ENCODE data around the gene SKI. TPM values are rescaled to one million over a fixed set of nuclear protein-coding genes. Genes with fewer than 3 reads are reported as not detected.

Gene SKI
- total and polyA plus RNA-seq, 10 of the 15 experiments (the other 5 are each of a cell fraction or from before 2014, with no cell fraction given): 0.03 to 14.9 (median 0.96) TPM

DNA sequence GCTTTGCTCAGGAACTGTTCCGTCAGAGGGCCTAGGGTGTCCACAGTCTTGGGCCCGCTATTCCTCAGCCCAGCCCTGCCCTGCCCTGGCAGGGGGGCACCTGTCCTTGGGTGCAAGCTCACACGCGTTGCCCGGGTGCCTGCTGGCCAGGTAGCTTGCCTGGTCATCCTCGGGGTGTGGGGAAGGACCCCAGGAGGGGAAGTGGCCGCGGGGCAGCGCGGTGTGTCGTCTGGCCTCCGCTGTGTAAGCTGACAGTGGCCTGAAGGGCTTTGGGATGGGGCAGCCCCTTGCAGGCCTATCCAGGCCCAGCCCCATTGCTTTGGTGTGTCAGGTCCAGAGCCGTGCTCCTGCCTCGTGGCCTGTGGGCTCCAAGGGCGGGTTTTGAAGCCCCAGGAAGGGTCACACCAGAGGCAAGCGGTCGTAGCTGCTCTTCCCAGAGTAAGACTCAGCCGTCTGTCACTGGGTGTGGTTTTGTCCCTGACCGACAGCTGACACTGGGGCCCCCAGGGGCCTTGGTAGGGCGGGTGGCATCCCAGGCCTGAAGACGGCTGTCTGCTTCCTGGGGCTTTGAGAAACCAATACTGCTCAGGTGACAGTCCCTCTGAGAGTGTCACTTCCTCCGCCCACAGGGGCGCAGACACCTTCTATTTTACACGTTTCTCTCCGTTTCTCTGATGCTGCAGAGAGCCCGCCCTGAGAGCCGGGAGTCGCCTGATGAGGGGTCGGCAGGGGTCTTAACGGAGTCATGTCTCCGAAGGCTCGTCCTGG lies 72.1 kb downstream of the SKI start (continued):
- TF ChIP-seq, protein P1, sequence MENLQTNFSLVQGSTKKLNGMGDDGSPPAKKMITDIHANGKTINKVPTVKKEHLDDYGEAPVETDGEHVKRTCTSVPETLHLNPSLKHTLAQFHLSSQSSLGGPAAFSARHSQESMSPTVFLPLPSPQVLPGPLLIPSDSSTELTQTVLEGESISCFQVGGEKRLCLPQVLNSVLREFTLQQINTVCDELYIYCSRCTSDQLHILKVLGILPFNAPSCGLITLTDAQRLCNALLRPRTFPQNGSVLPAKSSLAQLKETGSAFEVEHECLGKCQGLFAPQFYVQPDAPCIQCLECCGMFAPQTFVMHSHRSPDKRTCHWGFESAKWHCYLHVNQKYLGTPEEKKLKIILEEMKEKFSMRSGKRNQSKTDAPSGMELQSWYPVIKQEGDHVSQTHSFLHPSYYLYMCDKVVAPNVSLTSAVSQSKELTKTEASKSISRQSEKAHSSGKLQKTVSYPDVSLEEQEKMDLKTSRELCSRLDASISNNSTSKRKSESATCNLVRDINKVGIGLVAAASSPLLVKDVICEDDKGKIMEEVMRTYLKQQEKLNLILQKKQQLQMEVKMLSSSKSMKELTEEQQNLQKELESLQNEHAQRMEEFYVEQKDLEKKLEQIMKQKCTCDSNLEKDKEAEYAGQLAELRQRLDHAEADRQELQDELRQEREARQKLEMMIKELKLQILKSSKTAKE (IDR thresholded peaks at IDR 0.05; ENCODE audit: low read depth, poor library complexity, severe bottlenecking): peak; percentile 98
- TF ChIP-seq SPI1 (IDR thresholded peaks at IDR 0.05; ENCODE audit: borderline replicate concordance, insufficient read depth, low read depth, low read length): peak; percentile 67
- TF ChIP-seq TARDBP (IDR thresholded peaks at IDR 0.05; ENCODE audit: borderline replicate concordance): no peak
- no peak for TF ChIP-seq JUND (IDR thresholded peaks at IDR 0.05; ENCODE audit: low read depth, low read length)
- TF ChIP-seq, protein P2, sequence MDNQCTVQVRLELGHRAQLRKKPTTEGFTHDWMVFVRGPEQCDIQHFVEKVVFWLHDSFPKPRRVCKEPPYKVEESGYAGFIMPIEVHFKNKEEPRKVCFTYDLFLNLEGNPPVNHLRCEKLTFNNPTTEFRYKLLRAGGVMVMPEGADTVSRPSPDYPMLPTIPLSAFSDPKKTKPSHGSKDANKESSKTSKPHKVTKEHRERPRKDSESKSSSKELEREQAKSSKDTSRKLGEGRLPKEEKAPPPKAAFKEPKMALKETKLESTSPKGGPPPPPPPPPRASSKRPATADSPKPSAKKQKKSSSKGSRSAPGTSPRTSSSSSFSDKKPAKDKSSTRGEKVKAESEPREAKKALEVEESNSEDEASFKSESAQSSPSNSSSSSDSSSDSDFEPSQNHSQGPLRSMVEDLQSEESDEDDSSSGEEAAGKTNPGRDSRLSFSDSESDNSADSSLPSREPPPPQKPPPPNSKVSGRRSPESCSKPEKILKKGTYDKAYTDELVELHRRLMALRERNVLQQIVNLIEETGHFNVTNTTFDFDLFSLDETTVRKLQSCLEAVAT (IDR thresholded peaks at IDR 0.05): no peak; the same call in 1 of the 2 replicates
- TF ChIP-seq, protein P3, sequence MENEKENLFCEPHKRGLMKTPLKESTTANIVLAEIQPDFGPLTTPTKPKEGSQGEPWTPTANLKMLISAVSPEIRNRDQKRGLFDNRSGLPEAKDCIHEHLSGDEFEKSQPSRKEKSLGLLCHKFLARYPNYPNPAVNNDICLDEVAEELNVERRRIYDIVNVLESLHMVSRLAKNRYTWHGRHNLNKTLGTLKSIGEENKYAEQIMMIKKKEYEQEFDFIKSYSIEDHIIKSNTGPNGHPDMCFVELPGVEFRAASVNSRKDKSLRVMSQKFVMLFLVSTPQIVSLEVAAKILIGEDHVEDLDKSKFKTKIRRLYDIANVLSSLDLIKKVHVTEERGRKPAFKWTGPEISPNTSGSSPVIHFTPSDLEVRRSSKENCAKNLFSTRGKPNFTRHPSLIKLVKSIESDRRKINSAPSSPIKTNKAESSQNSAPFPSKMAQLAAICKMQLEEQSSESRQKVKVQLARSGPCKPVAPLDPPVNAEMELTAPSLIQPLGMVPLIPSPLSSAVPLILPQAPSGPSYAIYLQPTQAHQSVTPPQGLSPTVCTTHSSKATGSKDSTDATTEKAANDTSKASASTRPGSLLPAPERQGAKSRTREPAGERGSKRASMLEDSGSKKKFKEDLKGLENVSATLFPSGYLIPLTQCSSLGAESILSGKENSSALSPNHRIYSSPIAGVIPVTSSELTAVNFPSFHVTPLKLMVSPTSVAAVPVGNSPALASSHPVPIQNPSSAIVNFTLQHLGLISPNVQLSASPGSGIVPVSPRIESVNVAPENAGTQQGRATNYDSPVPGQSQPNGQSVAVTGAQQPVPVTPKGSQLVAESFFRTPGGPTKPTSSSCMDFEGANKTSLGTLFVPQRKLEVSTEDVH (IDR thresholded peaks at IDR 0.05; ENCODE audit: low read depth, partially characterized antibody): no peak
- no peak for TF ChIP-seq NFYB (IDR thresholded peaks at IDR 0.05; ENCODE audit: insufficient read depth, low read depth, low read length)
- TF ChIP-seq, protein P4, sequence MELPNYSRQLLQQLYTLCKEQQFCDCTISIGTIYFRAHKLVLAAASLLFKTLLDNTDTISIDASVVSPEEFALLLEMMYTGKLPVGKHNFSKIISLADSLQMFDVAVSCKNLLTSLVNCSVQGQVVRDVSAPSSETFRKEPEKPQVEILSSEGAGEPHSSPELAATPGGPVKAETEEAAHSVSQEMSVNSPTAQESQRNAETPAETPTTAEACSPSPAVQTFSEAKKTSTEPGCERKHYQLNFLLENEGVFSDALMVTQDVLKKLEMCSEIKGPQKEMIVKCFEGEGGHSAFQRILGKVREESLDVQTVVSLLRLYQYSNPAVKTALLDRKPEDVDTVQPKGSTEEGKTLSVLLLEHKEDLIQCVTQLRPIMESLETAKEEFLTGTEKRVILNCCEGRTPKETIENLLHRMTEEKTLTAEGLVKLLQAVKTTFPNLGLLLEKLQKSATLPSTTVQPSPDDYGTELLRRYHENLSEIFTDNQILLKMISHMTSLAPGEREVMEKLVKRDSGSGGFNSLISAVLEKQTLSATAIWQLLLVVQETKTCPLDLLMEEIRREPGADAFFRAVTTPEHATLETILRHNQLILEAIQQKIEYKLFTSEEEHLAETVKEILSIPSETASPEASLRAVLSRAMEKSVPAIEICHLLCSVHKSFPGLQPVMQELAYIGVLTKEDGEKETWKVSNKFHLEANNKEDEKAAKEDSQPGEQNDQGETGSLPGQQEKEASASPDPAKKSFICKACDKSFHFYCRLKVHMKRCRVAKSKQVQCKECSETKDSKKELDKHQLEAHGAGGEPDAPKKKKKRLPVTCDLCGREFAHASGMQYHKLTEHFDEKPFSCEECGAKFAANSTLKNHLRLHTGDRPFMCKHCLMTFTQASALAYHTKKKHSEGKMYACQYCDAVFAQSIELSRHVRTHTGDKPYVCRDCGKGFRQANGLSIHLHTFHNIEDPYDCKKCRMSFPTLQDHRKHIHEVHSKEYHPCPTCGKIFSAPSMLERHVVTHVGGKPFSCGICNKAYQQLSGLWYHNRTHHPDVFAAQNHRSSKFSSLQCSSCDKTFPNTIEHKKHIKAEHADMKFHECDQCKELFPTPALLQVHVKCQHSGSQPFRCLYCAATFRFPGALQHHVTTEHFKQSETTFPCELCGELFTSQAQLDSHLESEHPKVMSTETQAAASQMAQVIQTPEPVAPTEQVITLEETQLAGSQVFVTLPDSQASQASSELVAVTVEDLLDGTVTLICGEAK (IDR thresholded peaks at IDR 0.05; ENCODE audit: borderline replicate concordance): no peak
- TF ChIP-seq, protein P5, sequence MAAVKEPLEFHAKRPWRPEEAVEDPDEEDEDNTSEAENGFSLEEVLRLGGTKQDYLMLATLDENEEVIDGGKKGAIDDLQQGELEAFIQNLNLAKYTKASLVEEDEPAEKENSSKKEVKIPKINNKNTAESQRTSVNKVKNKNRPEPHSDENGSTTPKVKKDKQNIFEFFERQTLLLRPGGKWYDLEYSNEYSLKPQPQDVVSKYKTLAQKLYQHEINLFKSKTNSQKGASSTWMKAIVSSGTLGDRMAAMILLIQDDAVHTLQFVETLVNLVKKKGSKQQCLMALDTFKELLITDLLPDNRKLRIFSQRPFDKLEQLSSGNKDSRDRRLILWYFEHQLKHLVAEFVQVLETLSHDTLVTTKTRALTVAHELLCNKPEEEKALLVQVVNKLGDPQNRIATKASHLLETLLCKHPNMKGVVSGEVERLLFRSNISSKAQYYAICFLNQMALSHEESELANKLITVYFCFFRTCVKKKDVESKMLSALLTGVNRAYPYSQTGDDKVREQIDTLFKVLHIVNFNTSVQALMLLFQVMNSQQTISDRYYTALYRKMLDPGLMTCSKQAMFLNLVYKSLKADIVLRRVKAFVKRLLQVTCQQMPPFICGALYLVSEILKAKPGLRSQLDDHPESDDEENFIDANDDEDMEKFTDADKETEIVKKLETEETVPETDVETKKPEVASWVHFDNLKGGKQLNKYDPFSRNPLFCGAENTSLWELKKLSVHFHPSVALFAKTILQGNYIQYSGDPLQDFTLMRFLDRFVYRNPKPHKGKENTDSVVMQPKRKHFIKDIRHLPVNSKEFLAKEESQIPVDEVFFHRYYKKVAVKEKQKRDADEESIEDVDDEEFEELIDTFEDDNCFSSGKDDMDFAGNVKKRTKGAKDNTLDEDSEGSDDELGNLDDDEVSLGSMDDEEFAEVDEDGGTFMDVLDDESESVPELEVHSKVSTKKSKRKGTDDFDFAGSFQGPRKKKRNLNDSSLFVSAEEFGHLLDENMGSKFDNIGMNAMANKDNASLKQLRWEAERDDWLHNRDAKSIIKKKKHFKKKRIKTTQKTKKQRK (IDR thresholded peaks at IDR 0.05; ENCODE audit: low read depth, low read length): no peak
- peak; percentile 72; the same call in 1 of the 2 replicates for TF ChIP-seq CBFB (IDR thresholded peaks at IDR 0.05; ENCODE audit: low read depth)
- no peak for TF ChIP-seq KAT2A (conservative IDR thresholded peaks at IDR 0.05; ENCODE audit: control insufficient read depth, low read depth, low read length)
- TF ChIP-seq PAX8 (IDR thresholded peaks at IDR 0.05): no peak
- TF ChIP-seq EED (IDR thresholded peaks at IDR 0.05; ENCODE audit: low read depth): peak; percentile 53; the same call in 1 of the 2 replicates
- TF ChIP-seq NR2C2 (IDR thresholded peaks at IDR 0.05; ENCODE audit: borderline replicate concordance, control insufficient read depth, insufficient read length, low read depth): no peak
